Activated CD4-positive, alpha-beta T cell treated with anti-CD3 and anti-CD28 coated beads, Interleukin-2, Interleukin-6, amounts not matched to agents 100 ng/mL and 50 ng/mL, durations not matched to agents 16 hours and 8 hours (primary cell): ENCODE data around the gene NYAP2.

Source experiments
- DNase-seq: peaks from one replicate; pipeline ENCODE4 v3.0.0-alpha.2; 2020

Gene NYAP2

GRCh38 chr2:225429717-225430116, 30.2 kb downstream of the NYAP2 start:
- DNase-seq: no peak

GRCh38 chr2:225431105-225431863, 31.8 kb downstream of the NYAP2 start:
- DNase-seq: no peak

GRCh38 chr2:225434014-225434413, 34.5 kb downstream of the NYAP2 start:
- DNase-seq: no peak

GRCh38 chr2:225437319-225437718, 37.8 kb downstream of the NYAP2 start:
- no peak for DNase-seq

- DNase-seq: no peak
These were observed 38.7 kb downstream of the NYAP2 start for GRCh38 chr2:225438248-225438647.

GRCh38 chr2:225452677-225453076, 53.2 kb downstream of the NYAP2 start:
- DNase-seq: no peak

- no peak for DNase-seq
These were observed 54.9 kb downstream of the NYAP2 start for GRCh38 chr2:225454412-225454811.

GRCh38 chr2:225456619-225457260, 57.2 kb downstream of the NYAP2 start:
- DNase-seq: no peak

- no peak for DNase-seq
These were observed 58.0 kb downstream of the NYAP2 start for GRCh38 chr2:225457482-225457881.

- no peak for DNase-seq
These were observed 59.1 kb downstream of the NYAP2 start for GRCh38 chr2:225458431-225459117.

GRCh38 chr2:225462417-225462816, 62.9 kb downstream of the NYAP2 start:
- no peak for DNase-seq

- DNase-seq: no peak
These were observed 63.4 kb downstream of the NYAP2 start for GRCh38 chr2:225462945-225463344.

GRCh38 chr2:225463449-225463848, 63.9 kb downstream of the NYAP2 start:
- DNase-seq: no peak

GRCh38 chr2:225464346-225465025, 65.0 kb downstream of the NYAP2 start:
- peak; percentile 33 for DNase-seq

- DNase-seq: no peak
These were observed 66.3 kb downstream of the NYAP2 start for GRCh38 chr2:225465827-225466226.

GRCh38 chr2:225466891-225467604, 67.5 kb downstream of the NYAP2 start:
- DNase-seq: no peak

GRCh38 chr2:225468131-225468530, 68.6 kb downstream of the NYAP2 start:
- no peak for DNase-seq

GRCh38 chr2:225471039-225471438, 71.5 kb downstream of the NYAP2 start:
- DNase-seq: no peak

GRCh38 chr2:225471482-225471881, 72.0 kb downstream of the NYAP2 start:
- no peak for DNase-seq

GRCh38 chr2:225472161-225472560, 72.7 kb downstream of the NYAP2 start:
- DNase-seq: no peak

- no peak for DNase-seq
These were observed 79.9 kb downstream of the NYAP2 start for GRCh38 chr2:225479386-225479785.

- no peak for DNase-seq
These were observed 85.2 kb downstream of the NYAP2 start for GRCh38 chr2:225484751-225485150.

GRCh38 chr2:225486236-225486635, 86.7 kb downstream of the NYAP2 start:
- DNase-seq: no peak
